ENCODE data around the gene IFIT3. TPM values are rescaled to one million over a fixed set of nuclear protein-coding genes. Genes with fewer than 3 reads are reported as not detected.

IFIT3 gene
- total RNA-seq, 1 donor from 2014 or later: 3.2 TPM

DNA sequence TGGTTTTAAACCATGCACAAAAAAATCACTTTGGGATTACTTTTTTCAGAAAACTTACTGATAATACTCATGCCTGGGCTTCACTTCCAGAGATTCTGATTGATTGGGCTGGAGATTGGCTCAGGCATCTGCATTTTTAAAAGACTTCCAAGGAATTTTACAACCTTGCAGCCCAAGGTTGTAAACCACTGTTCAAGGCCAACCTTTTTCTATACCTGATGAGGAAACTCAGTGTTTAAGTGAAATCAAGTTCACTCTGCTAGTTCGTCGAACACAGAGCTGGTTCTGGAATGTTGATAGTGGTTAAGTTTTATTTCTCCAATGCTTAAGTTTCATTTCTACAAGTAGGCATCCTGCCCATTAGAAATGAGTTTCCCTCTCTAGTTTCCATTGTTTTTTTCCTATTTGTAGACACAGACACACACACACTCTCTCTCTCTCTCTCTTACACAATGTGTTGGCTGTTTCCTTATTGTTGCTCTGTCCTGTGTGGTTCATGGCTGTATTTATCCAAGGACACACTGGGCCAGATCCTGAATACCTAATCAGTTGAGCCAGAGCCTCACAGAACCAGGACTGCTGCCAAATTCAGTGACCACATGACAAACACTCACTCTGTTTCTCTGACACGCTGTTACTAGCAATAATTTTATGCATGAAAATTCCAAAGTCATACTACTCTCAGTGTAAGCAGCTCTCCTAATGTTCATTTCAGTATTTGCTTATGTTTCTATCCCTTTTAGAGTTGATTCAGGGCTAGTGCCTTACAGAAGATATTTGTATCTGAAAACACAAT, 46.3 kb downstream of the IFIT3 start:
- H3K9me3 Mint-ChIP-seq: no peaks in the 10 kb centered on the region
- DNase-seq (no peak), ATAC-seq (ENCODE audit: low read depth) (no peak)
- no peak overlapping the region for H3K4me3 Mint-ChIP-seq
- CTCF ChIA-PET: no interaction called here
- no peak overlapping the region for H3K27ac Mint-ChIP-seq
- no peaks in the 10 kb centered on the region for H3K36me3 Mint-ChIP-seq (ENCODE audit: low read depth)
- POLR2A ChIA-PET: no interaction called here
- intact Hi-C loops (cut with micrococcal nuclease): no loop called here
- no peaks in the 10 kb centered on the region for H3K4me1 Mint-ChIP-seq
- no peak for TF ChIP-seq CTCF (IDR thresholded peaks at IDR 0.05)
- peaks cover 2% of the 10 kb centered on the region for H3K27me3 Mint-ChIP-seq

DNA sequence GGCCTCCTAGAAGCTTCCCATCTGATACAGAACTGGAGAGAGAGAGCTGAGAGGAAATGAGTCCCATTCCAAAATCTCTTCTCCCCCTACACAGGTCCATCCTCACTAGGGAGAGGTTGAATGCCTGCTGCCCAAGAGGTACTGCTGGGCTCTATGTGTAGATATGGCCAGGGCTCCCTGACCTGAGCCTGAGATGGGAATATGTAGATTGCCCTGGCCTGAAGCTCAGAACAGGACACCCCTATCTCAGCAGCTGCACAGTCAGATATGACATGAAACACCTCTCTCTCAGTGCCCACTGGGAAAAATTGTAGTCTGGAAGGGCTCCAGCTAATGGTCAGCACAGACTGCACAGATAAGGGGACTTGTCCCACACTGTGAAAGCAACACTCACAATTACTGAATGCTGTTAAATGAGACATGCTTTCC, 46.9 kb downstream of the IFIT3 start:
- no peak overlapping the region for H3K27ac Mint-ChIP-seq
- H3K4me3 Mint-ChIP-seq: no peak overlapping the region
- H3K4me1 Mint-ChIP-seq: no peaks in the 10 kb centered on the region
- intact Hi-C loops (cut with micrococcal nuclease): no loop called here
- DNase-seq (no peak), ATAC-seq (ENCODE audit: low read depth) (no peak)
- ChIA-PET CTCF (no interaction called here), POLR2A (no interaction called here)
- no peaks in the 10 kb centered on the region for H3K27me3 Mint-ChIP-seq
- TF ChIP-seq CTCF (IDR thresholded peaks at IDR 0.05): no peak
- H3K9me3 Mint-ChIP-seq: no peaks in the 10 kb centered on the region
- H3K36me3 Mint-ChIP-seq (ENCODE audit: low read depth): no peaks in the 10 kb centered on the region

DNA sequence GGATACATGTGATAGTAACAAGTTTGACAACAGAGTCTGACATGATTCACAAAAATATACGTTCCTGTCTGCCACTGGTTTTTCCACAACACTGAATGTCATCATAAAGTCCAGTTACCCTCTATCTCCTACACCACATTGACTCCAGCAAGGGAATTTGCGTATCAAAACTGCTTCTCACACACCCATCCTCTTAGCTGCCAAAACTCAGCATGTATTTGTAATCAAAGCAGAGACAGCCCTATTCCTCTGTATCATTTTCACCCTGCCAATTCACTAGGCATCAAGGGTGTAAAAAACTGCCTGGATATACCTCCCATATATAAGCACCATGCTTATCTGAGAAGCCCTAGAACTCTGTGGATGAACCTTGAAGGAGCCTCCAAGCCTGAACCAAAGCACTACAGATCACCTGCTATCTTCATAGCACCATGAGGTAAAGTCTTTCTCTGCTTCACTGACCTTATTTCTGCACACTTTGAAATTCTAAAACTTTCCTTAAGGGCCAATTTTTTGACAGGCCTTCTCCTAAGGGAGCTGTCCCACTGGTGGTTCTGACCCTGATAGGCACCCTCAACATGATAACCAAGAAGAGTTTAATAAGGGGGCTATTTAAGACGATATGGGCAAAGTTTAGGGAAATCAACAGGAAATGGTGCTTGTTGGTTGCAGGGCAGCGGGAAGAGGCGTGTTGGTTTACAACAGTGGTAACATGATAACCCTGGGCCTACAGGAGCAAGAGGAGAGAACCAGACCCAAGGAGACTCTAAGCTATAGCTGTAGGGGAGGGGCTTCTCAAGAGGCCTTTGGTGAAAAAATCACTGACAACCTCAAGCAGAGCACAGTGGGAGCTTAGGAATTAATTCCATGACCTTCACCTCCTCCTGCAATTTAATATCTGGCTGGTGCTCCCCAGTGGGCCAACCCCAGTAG, 50.2 kb downstream of the IFIT3 start, which contains the start of gene IFIT1B:
IFIT1B (plus strand) TSS at position 352 of the 933 bp plus-strand sequence; CDS start at position 432, 80 bp downstream.
- ChIA-PET POLR2A (no interaction called here), CTCF (interaction anchor here (1.6 kb wide), 1 partner anchor 9 kb away, joined by 4 read pairs; no protein-coding TSS in a partner anchor)
- no peak within 1 kb of the TSS for H3K4me3 Mint-ChIP-seq
- intact Hi-C loops (cut with micrococcal nuclease): no loop called here
- no peaks in the 10 kb centered on the region for H3K9me3 Mint-ChIP-seq
- no peaks in the 10 kb centered on the region for H3K27me3 Mint-ChIP-seq
- no peak for ATAC-seq (ENCODE audit: low read depth)
- no peaks in the 10 kb centered on the region for H3K4me1 Mint-ChIP-seq
- no peak for DNase-seq
- no peak for TF ChIP-seq CTCF (IDR thresholded peaks at IDR 0.05)
- no peaks in the 10 kb centered on the region for H3K36me3 Mint-ChIP-seq (ENCODE audit: low read depth)
- H3K27ac Mint-ChIP-seq: no peak within 1 kb of the TSS

GRCh38 chr10:89379103-89379502, 51.3 kb downstream of the IFIT3 start:
- no peak overlapping the region for H3K27ac Mint-ChIP-seq
- no peak for TF ChIP-seq CTCF (IDR thresholded peaks at IDR 0.05)
- CTCF ChIA-PET: no interaction called here

GRCh38 chr10:89382757-89383156, 55.0 kb downstream of the IFIT3 start:
- intact Hi-C loops (cut with micrococcal nuclease): no loop called here
- POLR2A ChIA-PET: no interaction called here
- TF ChIP-seq CTCF (IDR thresholded peaks at IDR 0.05): no peak
- ATAC-seq (ENCODE audit: low read depth) (no peak), DNase-seq (no peak)
- Mint-ChIP-seq H3K27me3 (no peaks in the 10 kb centered on the region), H3K27ac (no peak overlapping the region), H3K4me1 (peaks cover 18% of the 10 kb centered on the region), H3K36me3 (ENCODE audit: low read depth) (no peaks in the 10 kb centered on the region), H3K4me3 (no peak overlapping the region), H3K9me3 (no peaks in the 10 kb centered on the region)
- CTCF ChIA-PET: interaction anchor here (2.6 kb wide), 1 partner anchor 14 kb away, joined by 8 read pairs; no protein-coding TSS in a partner anchor

More at GRCh38 chr10:89379103-89379502, 51.3 kb downstream of the IFIT3 start:
- Mint-ChIP-seq H3K9me3 (no peaks in the 10 kb centered on the region), H3K4me3 (no peak overlapping the region), H3K36me3 (ENCODE audit: low read depth) (no peaks in the 10 kb centered on the region), H3K27me3 (no peaks in the 10 kb centered on the region), H3K4me1 (peaks cover 3% of the 10 kb centered on the region)
- POLR2A ChIA-PET: no interaction called here
- DNase-seq (no peak), ATAC-seq (ENCODE audit: low read depth) (no peak)
- intact Hi-C loops (cut with micrococcal nuclease): no loop called here
